MCF 10A (cell line): ENCODE measurements around the gene KLHL40. TPM values are rescaled to one million over a fixed set of nuclear protein-coding genes. Genes with fewer than 3 reads are reported as not detected.

Source experiments
- BruUV-seq: library from RNA; stranded (reverse); fragments of 400-500 nt; replicated peaks from 2 replicates; lab custom pipeline; 2021; lab: Mats Ljungman, UMichigan
- CTCF ChIA-PET: fragments of 300-600 bp; sonication (Branson Sonifier 250); formaldehyde crosslinking; extraction: SDS; loops from one replicate; lab custom pipeline; 2021; ENCODE audit warnings: antibody characterized with exemption, inconsistent platforms; lab: Yijun Ruan, JAX
- POLR2A ChIA-PET: fragments of 300-600, 350-650 bp; sonication (Branson Sonifier 250); formaldehyde crosslinking; extraction: SDS; loops from one replicate; lab custom pipeline; 2020; ENCODE audit warnings: antibody characterized with exemption, inconsistent platforms; lab: Yijun Ruan, JAX
- DNase-seq: peaks from one replicate; pipeline ENCODE4 v3.0.0-alpha.2; 2018; ENCODE audit not compliant: unreplicated experiment
- H3K27ac Mint-ChIP-seq: one replicate; pipeline ENCODE4 v1.8.0; 2022; ENCODE audit warnings: mild to moderate bottlenecking, low read depth, mixed read lengths; ENCODE audit not compliant: unreplicated experiment
- H3K27me3 Mint-ChIP-seq: one replicate; pipeline ENCODE4 v1.8.0; 2022; ENCODE audit warnings: mixed read lengths; ENCODE audit not compliant: insufficient read depth, unreplicated experiment
- H3K36me3 Mint-ChIP-seq: one replicate; pipeline ENCODE4 v1.8.0; 2022; ENCODE audit warnings: mild to moderate bottlenecking, moderate library complexity, mixed read lengths; ENCODE audit not compliant: insufficient read depth, unreplicated experiment
- H3K4me1 Mint-ChIP-seq: one replicate; pipeline ENCODE4 v1.8.0; 2022; ENCODE audit warnings: mixed read lengths; ENCODE audit not compliant: insufficient read depth, unreplicated experiment
- H3K4me3 Mint-ChIP-seq: one replicate; pipeline ENCODE4 v1.8.0; 2022; ENCODE audit warnings: mild to moderate bottlenecking, moderate library complexity, mixed read lengths; ENCODE audit not compliant: unreplicated experiment
- H3K9me3 Mint-ChIP-seq: one replicate; pipeline ENCODE4 v1.8.0; 2022; ENCODE audit warnings: mixed read lengths; ENCODE audit not compliant: unreplicated experiment
- CTCF ChIP-seq: fragments of 200-600 bp; IDR thresholded peaks from one replicate; pipeline ENCODE4 v1.8.0; 2022; ENCODE audit warnings: antibody characterized with exemption, mild to moderate bottlenecking; ENCODE audit not compliant: unreplicated experiment
- intact Hi-C: fragments of 100-400 bp; cut with micrococcal nuclease; formaldehyde crosslinking; loops from 2 replicates; pipeline ENCODE4 v1.14.1; 2022
- total RNA-seq: library from RNA; stranded (reverse); gene quantifications from 2 replicates; pipeline ENCODE4 v1.2.3, GENCODE V29; 2022

The KLHL40 gene
- total RNA-seq, 1 experiment from 2014 or later = not detected

- CTCF ChIA-PET = interaction anchor here (1.3 to 1.4 kb wide), 2 partner anchors 9 to 81 kb away, joined by 3 to 6 read pairs; no protein-coding TSS in a partner anchor
- no peak for DNase-seq
- Mint-ChIP-seq H3K9me3 (no peaks in the 10 kb centered on the region), H3K36me3 (peaks cover 29% of the 10 kb centered on the region), H3K4me3 (no peak overlapping the region), H3K27me3 (no peaks in the 10 kb centered on the region), H3K27ac (no peak overlapping the region), H3K4me1 (peaks cover 12% of the 10 kb centered on the region)
- no peak for TF ChIP-seq CTCF
- POLR2A ChIA-PET = interaction anchor here (0.5 to 1.0 kb wide), 4 partner anchors 8 to 154 kb away, joined by 3 to 4 read pairs (median 4); partner anchors contain the start of gene ZBTB47
- intact Hi-C loops = no loop called here
- no TSS peak for BruUV-seq
Measured at GRCh38 chr3:42661593-42662022, 23.7 kb upstream of the KLHL40 start.

- Mint-ChIP-seq H3K27ac (no peak overlapping the region), H3K4me1 (peaks cover 12% of the 10 kb centered on the region), H3K4me3 (no peak overlapping the region), H3K27me3 (no peaks in the 10 kb centered on the region), H3K36me3 (peaks cover 24% of the 10 kb centered on the region), H3K9me3 (no peaks in the 10 kb centered on the region)
- intact Hi-C loops = no loop called here
- DNase-seq = no peak
- BruUV-seq = no TSS peak
- POLR2A ChIA-PET = interaction anchor here (0.5 to 1.0 kb wide), 5 partner anchors 15 to 154 kb away, joined by 3 to 7 read pairs (median 3); no protein-coding TSS in a partner anchor
- CTCF ChIA-PET = interaction anchor here (0.7 to 1.4 kb wide), 3 partner anchors 10 to 93 kb away, joined by 3 to 6 read pairs (median 3); no protein-coding TSS in a partner anchor
- no peak for TF ChIP-seq CTCF
Measured at GRCh38 chr3:42662037-42662812, 23.1 kb upstream of the KLHL40 start.

- no peaks in the 10 kb centered on the region for H3K27me3 Mint-ChIP-seq
- intact Hi-C loops = no loop called here
- no peak for DNase-seq
- H3K9me3 Mint-ChIP-seq = no peaks in the 10 kb centered on the region
- POLR2A ChIA-PET = interaction anchor here (0.5 to 1.0 kb wide), 3 partner anchors 14 to 61 kb away, joined by 3 to 7 read pairs (median 3); no protein-coding TSS in a partner anchor
- no peak overlapping the region for H3K27ac Mint-ChIP-seq
- CTCF ChIA-PET = interaction anchor here (0.5 to 1.0 kb wide), 3 partner anchors 10 to 268 kb away, joined by 3 read pairs; no protein-coding TSS in a partner anchor
- TF ChIP-seq CTCF = no peak
- H3K36me3 Mint-ChIP-seq = peaks cover 22% of the 10 kb centered on the region
- H3K4me3 Mint-ChIP-seq = no peak overlapping the region
- no TSS peak for BruUV-seq
- peaks cover 12% of the 10 kb centered on the region for H3K4me1 Mint-ChIP-seq
Measured at GRCh38 chr3:42662813-42663535, 22.4 kb upstream of the KLHL40 start.
